CD4-positive, alpha-beta T cell treated with Interleukin-15 for 1 hour (primary cell): Measurements from ENCODE around the gene TTF2.

Experiments used
- DNase-seq: peaks from one replicate; pipeline ENCODE4 v3.0.0-alpha.2; 2020

Gene TTF2

DNA sequence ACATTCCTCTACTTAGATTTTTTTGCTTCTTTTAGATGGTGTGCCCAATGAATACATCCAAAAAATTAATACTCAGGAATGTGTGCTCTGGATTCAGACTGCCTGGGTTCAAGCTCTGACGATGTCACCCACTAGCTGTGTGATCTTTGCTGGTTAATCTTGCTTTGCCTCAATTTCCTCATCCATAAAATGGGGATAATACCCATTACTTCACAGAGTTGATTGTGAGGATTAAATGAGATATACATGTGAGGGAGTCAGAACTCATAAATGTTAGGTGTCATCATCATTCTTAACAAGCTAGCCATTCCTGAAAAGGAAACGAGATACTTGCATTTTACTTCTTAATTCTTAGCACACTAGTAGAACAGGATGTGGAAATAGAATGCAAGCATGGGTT lies 12.9 kb upstream of the TTF2 start:
- no peak for DNase-seq

GRCh38 chr1:117049857-117050256 lies 10.3 kb upstream of the TTF2 start:
- no peak for DNase-seq

DNA sequence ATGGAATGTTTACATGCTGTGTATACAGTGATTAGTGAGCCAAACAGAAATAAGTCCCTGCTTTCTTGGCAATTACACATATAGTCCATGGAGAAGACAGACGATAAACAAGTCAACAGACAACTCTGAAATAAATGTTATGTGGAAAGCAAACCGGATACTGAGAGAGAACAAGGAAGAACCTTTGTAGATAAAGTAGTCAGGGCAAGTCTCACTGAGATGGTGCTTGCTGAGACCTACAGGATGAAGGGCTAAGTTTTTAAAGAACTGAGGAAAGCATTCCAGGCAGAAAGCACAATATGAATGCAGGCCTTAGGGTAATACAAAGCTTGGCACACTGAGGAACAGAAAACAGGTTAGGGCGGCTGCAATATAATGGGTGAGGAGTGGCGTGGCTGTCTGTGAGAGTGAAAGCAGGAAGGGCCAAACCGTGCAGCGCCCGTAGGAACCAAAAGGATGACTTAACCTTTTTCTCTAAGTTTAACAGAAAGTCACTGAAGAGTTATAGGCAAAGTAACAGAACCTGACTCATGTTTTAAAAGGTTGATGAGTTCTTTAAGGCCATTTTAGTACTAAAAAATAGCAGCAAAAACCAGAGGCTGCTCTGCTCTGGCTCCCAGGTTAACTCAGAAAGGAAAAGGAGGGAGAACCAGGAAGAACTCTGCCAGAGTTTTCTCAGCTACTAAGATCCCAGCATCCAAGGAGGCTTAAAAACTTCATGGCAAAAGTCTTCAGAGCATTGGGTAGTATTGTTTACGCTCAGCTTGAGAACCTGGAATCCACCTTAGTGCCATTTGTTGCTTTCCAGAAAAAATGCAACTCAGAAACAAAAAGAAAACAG lies 8.7 kb upstream of the TTF2 start:
- no peak for DNase-seq

DNA sequence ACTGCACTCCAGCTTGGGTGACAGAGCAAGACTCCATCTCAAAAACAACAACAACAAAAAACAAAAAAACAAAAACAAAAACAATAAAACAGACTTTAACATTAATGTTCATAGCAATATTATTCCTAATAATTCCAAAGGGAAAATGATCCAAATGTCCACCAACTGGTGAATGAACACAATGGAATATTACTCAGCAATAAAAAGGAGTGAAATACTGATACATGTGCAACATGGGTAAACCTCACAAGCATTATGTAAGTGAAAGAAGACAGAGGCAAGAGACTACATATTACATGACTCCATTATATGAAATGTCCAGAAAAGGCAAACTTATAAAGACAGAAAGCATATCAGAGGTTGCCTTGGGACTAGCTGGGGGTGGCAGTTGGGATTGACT lies 6.1 kb upstream of the TTF2 start:
- no peak for DNase-seq

DNA sequence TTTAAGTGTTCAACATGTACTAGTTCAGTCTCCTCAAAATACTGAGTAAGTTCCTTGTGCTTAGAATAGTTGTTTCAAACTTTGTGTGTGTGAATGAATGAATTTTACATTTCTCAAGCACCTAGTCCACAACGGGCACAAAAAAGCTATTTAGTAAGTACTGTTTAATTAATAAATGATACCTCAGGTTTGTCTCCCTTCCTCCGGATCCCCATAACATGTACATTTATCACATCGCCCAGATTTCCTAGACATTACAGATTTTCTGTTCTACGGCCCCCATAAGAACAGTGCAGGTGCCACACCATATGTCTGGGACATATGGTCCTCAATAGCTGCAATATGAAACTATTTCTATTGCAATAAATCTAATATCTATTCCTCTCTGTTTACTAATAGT lies 1.3 kb upstream of the TTF2 start:
- no peak for DNase-seq

GRCh38 chr1:117059334-117059677 lies 820 bp upstream of the TTF2 start:
- DNase-seq: peak; percentile 62

GRCh38 chr1:117060441-117061317 lies 553 bp downstream of the TTF2 start:
- DNase-seq: no peak

DNA sequence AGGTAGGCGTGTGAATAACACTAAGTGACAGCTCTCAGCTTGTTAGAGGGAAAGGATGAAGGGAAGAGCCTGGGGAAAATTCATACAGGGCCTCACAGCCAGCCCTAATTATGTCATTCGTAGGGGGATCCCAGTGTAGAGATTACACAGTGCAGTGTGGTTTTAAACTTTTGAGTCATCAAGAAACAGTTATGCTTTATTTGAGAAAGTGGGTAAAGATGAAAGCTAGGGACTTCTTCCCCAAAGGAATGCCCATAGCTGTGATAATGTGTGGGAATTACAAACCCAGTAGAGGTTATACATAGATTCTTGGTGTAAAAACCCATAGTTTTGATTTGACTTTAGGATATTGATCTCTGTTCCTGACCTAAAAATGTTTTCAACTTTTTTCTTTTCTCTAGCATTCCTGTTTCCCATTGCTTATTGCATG lies 1.9 kb downstream of the TTF2 start:
- no peak for DNase-seq

- no peak for DNase-seq
Measured at GRCh38 chr1:117066367-117066766, 6.2 kb downstream of the TTF2 start.

GRCh38 chr1:117067533-117068370 lies 7.6 kb downstream of the TTF2 start:
- DNase-seq: peak; percentile 35

DNA sequence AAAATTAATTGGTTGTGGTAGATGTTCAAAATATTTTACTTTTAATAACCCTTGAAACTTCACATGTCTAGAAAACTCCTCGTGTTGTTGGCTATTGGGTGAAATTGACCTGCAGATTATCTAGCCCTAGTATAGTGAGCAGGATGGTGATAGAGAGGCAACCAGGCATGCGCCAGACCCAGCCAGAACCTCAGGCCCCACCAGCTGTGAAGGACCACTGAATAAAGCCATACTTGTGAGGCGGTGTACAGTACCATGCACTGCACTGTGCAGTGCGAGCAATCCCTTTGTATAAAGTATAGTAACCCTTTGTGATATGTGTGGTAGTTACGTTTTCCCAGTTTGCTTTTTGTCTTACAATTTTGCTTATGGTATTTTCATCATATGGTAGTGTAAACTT lies 8.5 kb downstream of the TTF2 start:
- DNase-seq: no peak

DNA sequence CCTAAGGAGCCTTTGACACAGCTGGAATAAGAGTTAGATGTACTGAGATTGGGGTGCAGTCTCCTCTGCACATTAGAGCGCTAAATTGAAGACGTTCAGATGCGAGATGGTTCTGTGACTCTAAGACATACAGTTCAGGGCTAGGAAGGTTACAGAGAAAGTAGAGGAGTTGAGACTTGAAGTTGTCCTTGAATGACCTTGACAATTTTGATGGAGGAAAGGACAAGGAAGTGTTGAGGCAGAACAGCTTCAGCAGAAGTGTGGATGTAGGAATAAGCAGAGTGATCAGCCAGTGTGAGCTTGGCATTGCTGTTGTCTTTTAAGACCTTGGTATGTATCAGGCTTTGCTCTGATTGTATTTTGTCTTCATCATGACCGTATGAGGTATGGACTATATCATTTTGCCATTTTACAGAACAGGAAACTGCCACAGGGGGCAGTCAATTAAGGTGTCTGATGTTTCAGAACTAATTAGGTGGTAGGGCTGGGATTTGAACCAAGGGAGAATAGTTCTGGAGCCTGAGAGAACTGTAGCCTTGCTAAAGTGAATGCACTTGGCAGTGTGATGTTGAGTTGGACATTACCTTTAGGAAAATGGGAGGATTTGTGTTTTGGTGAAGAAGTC lies 9.2 kb downstream of the TTF2 start:
- DNase-seq: no peak

- DNase-seq: no peak
Measured at GRCh38 chr1:117070124-117070523, 10.0 kb downstream of the TTF2 start.

DNA sequence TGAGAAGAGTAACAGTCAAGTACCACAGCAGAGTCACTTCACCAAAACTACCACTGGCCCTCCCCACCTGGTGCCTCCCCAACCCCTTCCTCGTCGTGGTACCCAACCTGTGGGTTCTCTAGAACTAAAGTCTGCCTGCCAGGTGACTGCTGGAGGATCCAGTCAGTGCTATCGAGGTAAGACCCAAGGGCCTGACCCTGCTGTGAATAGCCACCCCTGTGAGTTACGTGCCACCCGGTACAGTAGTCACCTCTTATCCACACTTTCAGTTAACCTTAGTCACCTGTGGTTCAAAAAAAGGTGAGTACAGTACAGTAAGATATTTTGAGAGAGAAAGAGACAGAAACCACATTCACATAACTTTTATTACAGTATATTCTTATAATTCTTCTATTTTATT lies 16.5 kb downstream of the TTF2 start:
- DNase-seq: no peak

DNA sequence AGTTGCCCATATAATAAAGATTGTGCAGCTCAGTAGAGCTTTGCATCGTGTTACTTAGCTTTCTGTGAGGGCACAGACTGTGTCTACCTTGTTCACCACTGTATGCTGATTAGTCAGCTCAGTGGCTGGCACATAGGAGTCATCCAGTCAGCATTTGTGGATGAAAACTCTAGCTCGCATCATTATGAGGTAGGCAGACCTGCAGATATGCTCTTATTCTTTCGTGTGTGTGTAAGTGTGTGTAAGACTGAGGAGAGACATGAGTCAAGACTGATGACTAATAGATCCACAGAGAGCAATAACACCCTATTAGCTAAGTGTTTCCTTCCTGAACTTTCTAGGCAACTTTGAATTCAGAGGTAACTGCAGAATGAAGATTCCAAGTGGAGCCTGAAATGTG lies 17.1 kb downstream of the TTF2 start:
- no peak for DNase-seq

DNA sequence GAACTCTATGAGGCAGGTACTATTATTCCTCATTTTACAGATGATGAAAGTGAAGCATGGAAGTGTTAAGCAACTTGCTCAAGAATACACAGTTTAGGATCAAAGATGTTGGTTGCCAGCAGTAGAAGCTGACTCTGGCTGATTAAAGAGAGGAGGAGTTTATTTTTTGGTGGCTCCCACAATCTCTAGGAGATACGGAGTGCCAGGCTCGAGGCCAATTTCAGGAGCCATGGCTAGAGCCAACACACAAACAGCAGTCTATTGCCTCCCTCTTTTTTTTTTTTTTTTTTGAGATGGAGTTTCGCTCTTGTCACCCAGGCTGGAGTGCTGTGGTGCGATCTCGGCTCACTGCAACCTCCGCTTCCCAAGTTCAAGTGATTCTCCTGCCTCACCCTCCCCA lies 19.6 kb downstream of the TTF2 start:
- no peak for DNase-seq

DNA sequence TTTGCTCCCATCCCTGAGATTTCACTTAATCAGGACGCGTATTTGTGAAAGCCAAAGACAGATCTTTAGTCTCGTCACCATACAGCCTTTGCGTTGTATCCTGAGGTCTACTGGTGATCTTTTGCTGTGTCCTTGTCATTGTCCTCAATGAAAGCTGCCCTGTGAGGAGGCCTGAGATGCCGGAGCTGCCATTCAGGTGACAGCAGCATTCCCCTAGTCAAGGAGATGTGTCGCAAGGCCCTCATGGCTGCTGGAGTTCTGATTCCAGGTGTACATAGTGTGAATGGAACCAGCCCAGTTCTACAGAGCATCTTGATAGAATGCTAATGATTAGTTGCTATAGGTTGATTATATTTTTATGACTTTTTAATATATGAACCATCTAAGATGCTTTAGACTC lies 24.1 kb downstream of the TTF2 start:
- DNase-seq: no peak

- DNase-seq: no peak
Measured at GRCh38 chr1:117087686-117088085, 27.6 kb downstream of the TTF2 start.

DNA sequence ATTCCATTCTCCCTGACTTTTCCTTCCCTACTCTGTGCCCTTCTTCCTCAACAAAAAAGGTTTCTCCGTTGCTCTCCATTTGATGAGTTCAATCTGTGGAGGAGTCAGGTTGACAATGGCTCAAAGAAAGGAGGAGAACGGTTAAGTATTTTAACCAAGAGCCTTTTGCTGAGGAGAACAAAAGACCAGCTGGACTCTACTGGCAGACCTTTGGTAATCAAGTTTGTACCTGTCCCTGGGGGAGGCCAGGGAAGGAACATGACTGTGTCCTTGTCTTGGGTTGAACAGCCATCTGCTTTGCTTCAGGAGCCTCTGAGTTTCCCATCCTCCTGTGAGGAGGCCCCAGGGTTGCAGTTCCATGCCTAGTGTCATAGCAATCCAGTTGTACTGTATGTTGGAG lies 29.9 kb downstream of the TTF2 start:
- DNase-seq: no peak

GRCh38 chr1:117092594-117092993 lies 32.5 kb downstream of the TTF2 start:
- no peak for DNase-seq

GRCh38 chr1:117093091-117093534 lies 33.0 kb downstream of the TTF2 start:
- DNase-seq: no peak

DNA sequence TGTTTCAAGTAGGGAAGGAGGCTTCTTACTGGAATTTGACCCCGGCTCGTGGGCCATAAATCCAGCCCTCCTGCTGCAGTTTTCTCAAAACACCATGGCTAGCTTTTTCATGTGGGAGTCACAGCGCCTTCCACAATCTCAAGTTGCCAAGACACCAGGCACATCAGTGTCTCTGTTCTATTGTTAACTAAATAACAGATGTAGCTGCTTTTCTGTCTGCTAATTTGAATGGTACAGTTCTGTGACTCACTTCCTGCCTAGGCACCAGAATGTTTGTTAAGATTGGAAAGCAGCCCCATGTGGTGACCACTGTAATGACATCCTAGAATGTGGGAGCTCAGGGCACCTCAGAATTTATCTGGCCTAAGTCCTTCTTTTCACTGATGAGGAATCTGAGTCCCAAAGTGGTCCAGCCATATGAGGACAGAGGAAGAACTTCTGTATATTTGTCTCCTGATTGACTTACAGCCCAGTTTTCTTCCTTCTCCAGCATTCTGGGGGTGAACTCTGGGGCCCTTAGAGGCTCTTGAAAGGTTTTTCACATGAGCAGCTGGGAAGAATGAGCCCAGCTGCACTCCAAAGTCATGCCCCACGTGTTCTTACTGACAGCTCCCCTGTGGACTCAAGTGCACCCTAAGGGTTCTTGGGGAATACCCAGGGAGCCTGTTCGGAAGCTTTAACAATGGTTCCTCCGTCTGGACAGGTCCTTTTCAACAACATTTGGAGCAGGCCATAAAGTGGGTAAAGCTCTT lies 33.9 kb downstream of the TTF2 start:
- DNase-seq: no peak
